Nucleus accumbens (tissue), 56 donors: ENCODE data around the gene PNMA6E.

ENCODE experiments used
- DNase-seq, 56 donors: peaks; one replicate each; lab custom pipeline; 2025; lab: John Stamatoyannopoulos, UW

PNMA6E gene

DNA sequence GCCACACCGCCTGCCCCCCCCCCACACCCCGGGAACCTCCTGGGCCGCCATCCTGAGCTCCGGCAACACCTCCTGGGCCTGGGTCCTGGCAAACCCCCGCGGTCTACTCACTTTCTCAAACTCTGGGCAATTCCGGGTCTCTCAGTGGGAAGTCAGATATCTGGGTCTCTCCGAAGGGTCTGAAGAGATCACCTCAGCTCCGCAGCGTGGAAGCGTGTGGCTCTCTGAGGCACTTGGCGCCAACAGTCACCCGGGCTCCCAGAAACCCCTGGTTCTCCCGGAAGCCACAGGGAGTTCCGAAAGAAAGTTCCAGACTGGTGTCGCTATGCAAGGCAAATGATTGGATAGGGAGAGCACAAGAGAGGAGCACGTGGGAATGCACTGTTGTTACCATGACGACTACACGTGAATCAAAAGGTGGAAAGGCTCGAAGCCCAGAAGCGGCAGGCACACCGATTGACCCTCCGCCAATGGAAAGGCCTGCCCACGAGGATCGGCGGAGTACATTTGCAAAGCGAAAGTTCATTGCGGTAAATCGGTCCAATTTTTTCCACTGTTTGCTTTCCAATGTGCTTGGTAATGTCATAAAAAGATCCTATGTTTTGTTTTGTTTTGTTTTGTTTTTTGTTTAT lies at the start of gene PNMA6E:
TSS of gene PNMA6E (minus strand) at position 218 of the 632 bp plus-strand sequence. CDS start 2,501 bp downstream, outside the sequence.
- no peak for DNase-seq

- DNase-seq, result no peak
Observed at GRCh38 chrX:153450949-153451277, 49.8 kb upstream of the PNMA6E start.

- no peak for DNase-seq
Observed at GRCh38 chrX:153450114-153450948, 49.2 kb upstream of the PNMA6E start.

DNA sequence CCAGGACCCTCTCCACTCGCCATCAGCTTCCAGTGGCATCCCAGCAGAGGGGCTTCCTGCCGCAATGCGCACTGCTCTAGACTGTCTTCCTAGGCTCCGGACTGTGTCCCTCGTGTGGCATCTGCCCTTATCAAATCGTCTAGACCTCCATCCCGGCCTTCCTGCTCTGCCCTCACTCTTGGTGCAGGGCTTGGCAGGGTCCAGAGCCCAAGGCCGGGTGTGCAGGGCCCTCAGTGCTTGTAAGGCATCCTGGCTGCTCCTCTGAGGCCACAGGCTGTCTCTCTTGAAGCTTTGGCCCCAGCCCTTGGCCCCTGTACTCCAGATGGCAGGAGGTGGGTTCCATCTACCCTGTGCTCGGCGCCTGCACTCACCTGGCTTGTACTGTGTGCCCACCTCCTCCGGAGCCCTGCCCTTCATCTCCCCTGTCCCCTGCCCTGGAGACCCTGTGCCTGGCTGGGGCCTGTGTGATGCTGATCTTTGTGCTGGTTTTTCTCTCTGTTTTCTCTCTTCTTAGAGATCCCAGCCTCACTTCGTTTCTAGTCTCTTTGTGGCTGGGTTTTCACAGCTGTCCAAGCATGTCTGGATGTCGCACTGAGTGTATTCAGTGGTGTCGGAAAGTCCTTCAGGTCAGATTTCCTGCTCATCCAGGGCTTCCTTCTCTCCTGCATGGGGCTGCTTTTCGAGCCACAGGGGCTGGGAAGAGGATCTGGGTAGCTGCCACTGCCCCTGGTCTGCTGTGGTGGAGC lies 48.4 kb upstream of the PNMA6E start:
- DNase-seq, result no peak

GRCh38 chrX:153448556-153449367 lies 47.6 kb upstream of the PNMA6E start:
- DNase-seq, result no peak

- no peak for DNase-seq
Observed at GRCh38 chrX:153447581-153447960, 46.4 kb upstream of the PNMA6E start.

GRCh38 chrX:153446950-153447580 lies 45.9 kb upstream of the PNMA6E start:
- DNase-seq, result no peak

GRCh38 chrX:153446636-153446936 lies 45.4 kb upstream of the PNMA6E start:
- DNase-seq, result no peak

DNA sequence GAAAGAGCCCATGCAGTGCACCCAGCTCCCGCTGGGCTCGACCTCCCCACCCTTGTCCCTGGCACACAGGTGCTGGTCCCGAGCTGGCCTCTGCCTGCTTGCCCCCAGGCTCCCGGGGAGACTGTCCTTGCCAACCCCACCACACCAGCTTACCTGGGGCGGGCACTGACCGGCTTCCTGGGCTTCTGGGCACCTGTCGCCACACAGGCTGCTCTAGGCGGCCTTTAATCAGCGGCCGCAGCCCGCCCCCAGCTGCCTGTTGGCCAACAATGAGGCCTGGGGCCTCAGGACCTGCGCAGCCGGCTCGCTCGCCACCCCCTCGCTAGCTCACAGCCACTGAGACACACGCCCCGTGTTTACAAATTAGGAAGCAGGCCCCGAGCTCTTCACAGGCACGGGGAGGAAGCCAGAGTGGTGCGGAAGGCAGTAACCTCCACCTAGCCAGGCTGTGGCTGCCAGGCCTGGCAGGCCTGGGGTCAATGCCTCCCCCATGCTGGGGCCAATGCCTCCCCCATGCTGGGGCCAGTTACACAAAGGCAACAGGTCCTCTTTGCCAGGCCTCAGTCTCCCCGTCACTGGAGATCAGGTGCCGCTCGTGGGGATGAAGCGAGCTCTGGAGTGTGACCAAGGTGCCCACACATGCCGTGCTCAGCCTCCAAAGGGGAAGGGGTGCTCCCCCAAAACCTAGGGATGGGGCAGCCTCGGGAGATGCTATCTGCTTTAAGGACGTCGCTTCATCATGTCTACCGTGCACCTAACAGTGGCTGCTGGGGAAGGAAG lies 44.9 kb upstream of the PNMA6E start, which contains the start of gene TREX2:
TSS of gene TREX2 (minus strand) at position 201 of the 780 bp plus-strand sequence. CDS start 626 bp downstream, outside the sequence.
- no peak for DNase-seq

DNA sequence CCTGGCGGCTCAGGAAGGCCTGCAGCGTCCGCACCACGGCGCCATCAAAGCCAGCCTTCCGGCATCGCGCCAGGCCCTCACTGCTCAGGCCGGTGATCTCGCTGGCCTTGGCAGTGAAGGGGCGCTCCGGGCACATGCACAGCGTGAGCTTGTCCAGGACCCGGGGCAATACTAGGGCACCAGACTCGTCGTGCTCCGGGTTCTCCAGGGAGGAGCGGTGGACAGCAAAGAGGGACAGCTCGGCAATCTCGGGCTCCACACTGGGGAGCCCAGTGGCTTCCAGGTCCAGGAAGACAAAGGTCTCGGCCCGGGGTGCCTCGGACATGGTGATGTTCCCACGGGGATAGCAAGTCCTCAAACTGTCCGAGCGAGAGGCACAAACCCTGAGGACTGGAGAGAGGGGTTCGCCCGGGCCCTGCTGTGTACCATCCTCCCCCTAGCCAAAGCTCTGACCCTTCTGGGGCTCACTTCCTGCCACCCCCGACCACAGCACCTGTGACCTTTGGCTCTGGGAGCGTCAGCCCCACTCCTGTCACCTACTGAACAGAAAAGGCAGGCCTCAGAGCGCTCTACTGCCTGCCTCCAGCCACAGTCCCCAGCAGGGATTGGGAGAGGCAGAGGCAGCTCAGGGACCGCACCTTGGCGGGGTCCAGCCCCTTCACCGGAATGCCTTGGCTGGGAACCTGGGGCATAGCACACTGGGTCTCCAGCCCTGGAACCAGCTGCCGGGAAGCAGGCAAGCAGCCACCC lies 44.1 kb upstream of the PNMA6E start:
- DNase-seq, result no peak

GRCh38 chrX:153444333-153445011 lies 43.3 kb upstream of the PNMA6E start:
- DNase-seq, result no peak

GRCh38 chrX:153443476-153444332 lies 42.6 kb upstream of the PNMA6E start:
- DNase-seq, result no peak

- no peak for DNase-seq
Observed at GRCh38 chrX:153442463-153442862, 41.3 kb upstream of the PNMA6E start.

DNA sequence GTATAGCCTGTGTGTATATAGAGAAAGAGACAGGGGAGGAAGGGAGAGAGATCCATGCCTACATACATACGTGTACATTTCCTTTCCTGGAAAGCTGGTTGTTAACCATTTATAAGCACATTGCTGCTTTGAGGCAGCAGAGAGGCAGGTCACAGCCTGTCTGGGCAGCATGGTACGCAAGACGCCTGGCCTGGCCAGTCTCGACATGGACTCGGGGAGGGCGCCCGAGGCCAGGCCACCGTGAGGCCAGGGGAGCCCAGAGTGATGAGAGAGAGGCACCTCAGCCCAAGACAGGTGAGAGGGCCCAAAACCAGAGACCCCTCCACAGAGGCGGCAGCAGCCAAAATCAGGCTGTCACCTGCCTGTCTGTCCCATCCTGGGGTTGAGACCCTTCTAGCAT lies 40.8 kb upstream of the PNMA6E start:
- no peak for DNase-seq

GRCh38 chrX:153441296-153441695 lies 40.1 kb upstream of the PNMA6E start:
- DNase-seq, result no peak

DNA sequence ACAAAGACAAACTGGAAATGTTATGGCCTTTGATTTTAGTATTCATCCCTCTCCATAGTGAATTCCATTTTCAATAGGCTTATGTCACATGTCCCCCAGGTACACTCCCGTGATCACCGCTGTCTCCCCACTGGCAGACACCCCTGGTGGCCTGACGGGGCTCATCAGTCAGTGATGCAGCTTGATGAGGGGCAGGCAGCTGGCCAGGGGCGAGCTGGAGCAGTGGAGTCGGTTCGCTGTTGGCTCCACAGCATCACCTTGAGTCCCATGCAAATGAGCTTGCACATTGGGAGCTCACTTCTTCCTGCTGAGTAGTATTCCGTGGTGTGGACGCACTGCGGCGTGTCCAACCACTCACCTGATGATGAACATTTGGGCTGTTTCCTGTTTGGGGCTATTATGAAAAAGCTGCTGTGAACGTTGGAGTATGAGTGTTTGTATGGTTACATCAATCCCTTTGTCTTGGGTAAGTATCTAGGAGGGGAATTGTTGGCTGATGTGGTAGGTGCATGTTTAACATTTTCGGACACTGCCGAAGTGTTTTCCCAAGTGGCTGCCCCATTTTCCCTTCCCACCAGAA lies 39.5 kb upstream of the PNMA6E start:
- DNase-seq, result no peak

- DNase-seq, result no peak
Observed at GRCh38 chrX:153439977-153440376, 38.8 kb upstream of the PNMA6E start.
